IPS-18a (cell line): ENCODE measurements around the gene USP3.
"Not testable (repeated sequence)": the region's sequence is repeated elsewhere in the genome, so short reads cannot be mapped to it uniquely, and the experiment has no call there.

Experiments used
- H3K27ac ChIP-seq: one replicate; pipeline ENCODE4 v1.5.1; 2013; ENCODE audit warnings: low read length
- H3K27me3 ChIP-seq: one replicate; pipeline ENCODE4 v1.6.1; 2013; ENCODE audit warnings: mild to moderate bottlenecking, low read length; ENCODE audit not compliant: control insufficient read depth, insufficient read depth
- H3K36me3 ChIP-seq: one replicate; pipeline ENCODE4 v1.6.1; 2013; ENCODE audit warnings: low read depth, low read length; ENCODE audit not compliant: control insufficient read depth
- H3K4me1 ChIP-seq: one replicate; pipeline ENCODE4 v1.6.1; 2013; ENCODE audit warnings: low read depth, low read length; ENCODE audit not compliant: control insufficient read depth
- H3K4me3 ChIP-seq: one replicate; pipeline ENCODE4 v1.5.1; 2013; ENCODE audit warnings: low read length
- H3K9ac ChIP-seq: one replicate; pipeline ENCODE4 v1.6.1; 2013; ENCODE audit warnings: mild to moderate bottlenecking, low read length, moderate library complexity
- H3K9me3 ChIP-seq: one replicate; pipeline ENCODE4 v1.6.1; 2013; ENCODE audit warnings: low read depth, low read length; ENCODE audit not compliant: control insufficient read depth

The USP3 gene

DNA sequence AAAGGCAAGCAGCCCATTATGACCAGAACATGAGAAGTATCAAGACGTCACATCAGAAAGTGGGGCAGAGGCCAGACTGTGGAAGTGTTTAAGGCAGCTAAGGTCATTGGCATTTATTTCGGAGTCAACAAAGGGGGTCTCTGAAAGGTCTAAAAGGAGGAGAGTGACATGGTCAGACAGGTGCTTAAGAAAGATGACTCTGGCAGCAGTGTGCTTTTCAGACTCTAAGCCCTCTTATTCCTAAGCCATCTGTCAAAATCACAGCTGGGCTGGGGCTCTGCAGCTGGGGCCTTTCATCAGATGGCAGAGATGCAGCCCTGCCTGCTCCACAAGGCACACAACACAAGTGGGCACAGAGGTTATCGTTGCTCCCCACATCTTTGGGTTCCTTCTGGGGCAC, 106.8 kb downstream of the USP3 start:
- H3K27ac ChIP-seq: no peak overlapping the region
- H3K9ac ChIP-seq: no peak overlapping the region
- H3K27me3 ChIP-seq: no peaks in the 10 kb centered on the region
- peaks cover 19% of the 10 kb centered on the region for H3K36me3 ChIP-seq
- no peaks in the 10 kb centered on the region for H3K4me1 ChIP-seq
- no peak overlapping the region for H3K4me3 ChIP-seq
- H3K9me3 ChIP-seq: no peaks in the 10 kb centered on the region

DNA sequence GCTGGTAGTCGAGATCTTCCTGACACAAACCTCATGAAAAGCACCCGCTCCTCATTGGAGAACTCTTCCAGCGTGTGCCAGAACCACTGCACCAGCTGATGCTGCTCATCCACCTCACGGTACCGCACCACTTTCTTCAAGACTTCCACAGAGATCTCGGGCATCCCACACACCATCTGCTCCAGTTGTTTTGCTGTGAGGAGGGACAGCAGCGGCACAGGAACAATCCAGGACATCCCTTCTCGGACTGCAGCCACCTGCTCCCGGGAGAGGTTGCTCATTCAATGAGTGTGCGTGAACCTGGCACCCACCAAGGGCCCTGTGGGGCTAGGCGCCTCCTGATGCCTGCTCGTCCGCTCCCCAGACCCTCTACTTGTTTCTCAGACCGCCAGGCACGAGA, 107.9 kb downstream of the USP3 start:
- Histone ChIP-seq H3K36me3 (peaks cover 21% of the 10 kb centered on the region), H3K9me3 (no peaks in the 10 kb centered on the region), H3K27ac (no peak overlapping the region), H3K4me1 (no peaks in the 10 kb centered on the region), H3K27me3 (no peaks in the 10 kb centered on the region), H3K4me3 (no peak overlapping the region), H3K9ac (no peak overlapping the region)

DNA sequence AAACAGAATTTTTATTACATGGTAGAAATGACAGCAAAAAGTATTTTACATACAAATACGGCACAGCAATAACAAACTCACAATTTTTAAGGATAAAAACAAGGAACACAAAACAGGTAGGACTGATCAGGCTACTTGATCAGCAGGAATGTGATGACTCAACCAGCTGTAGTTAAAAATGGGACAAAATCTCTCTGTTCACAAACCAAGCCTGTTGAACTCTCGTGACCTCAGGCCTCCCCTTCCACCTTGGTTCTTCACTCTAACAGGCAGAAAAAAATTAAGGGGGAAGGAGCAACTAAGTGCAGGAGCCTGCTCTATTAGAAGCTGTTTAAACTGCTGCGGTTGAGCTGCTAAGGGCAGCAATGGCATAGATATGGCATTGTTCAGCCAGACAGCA, 111.5 kb downstream of the USP3 start:
- Histone ChIP-seq H3K27ac (no peak overlapping the region), H3K36me3 (peaks cover 11% of the 10 kb centered on the region)

DNA sequence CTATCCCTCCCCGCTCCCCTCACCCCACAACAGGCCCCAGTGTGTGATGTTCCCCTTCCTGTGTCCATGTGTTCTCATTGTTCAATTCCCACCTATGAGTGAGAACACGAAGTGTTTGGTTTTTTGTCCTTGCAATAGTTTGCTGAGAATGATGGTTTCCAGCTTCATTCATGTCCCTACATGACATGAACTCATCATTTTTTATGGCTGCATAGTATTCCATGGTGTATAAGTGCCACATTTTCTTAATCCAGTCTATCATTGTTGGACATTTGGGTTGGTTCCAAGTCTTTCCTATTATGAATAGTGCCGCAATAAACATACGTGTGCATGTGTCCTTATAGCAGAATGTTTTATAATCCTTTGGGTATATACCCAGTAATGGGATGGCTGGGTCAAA, 112.8 kb downstream of the USP3 start:
- not testable (repeated sequence) for H3K9ac ChIP-seq, H3K27ac ChIP-seq, H3K9me3 ChIP-seq, H3K4me1 ChIP-seq, H3K27me3 ChIP-seq, H3K4me3 ChIP-seq
- H3K36me3 ChIP-seq: peaks cover 10% of the 10 kb centered on the region

More for the DNA sequence above, 111.5 kb downstream of the USP3 start:
- no peak overlapping the region for H3K9ac ChIP-seq
- no peaks in the 10 kb centered on the region for H3K4me1 ChIP-seq
- H3K27me3 ChIP-seq: no peaks in the 10 kb centered on the region
- H3K9me3 ChIP-seq: no peaks in the 10 kb centered on the region
- no peak overlapping the region for H3K4me3 ChIP-seq

DNA sequence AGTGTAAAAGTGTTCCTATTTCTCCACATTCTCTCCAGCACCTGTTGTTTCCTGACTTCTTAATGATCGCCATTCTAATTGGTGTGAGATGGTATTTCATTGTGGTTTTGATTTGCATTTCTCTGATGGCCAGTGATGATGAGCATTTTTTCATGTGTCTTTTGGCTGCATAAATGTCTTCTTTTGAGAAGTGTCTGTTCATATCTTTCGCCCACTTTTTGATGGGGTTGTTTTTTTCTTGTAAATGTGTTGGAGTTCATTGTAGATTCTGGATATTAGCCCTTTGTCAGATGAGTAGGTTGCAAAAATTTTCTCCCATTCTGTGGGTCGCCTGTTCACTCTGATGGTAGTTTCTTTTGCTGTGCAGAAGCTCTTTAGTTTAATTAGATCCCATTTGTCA, 113.2 kb downstream of the USP3 start:
- not testable (repeated sequence) for H3K4me1 ChIP-seq, H3K4me3 ChIP-seq, H3K9me3 ChIP-seq, H3K27ac ChIP-seq, H3K27me3 ChIP-seq, H3K36me3 ChIP-seq, H3K9ac ChIP-seq

DNA sequence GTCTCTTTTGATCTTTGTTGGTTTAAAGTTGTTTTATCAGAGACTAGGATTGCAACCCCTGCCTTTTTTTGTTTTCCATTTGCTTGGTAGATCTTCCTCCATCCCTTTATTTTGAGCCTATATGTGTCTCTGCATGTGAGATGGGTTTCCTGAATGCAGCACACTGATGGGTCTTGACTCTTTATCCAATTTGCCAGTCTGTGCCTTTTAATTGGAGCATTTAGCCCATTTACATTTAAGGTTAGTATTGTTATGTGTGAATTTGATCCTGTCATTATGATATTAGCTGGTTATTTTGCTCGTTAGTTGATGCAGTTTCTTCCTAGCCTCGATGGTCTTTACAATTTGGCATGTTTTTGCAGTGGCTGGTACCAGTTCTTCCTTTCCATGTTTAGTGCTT, 116.4 kb downstream of the USP3 start:
- H3K4me1 ChIP-seq, H3K9ac ChIP-seq, H3K9me3 ChIP-seq, H3K27ac ChIP-seq, H3K4me3 ChIP-seq, H3K27me3 ChIP-seq: not testable (repeated sequence)
- peaks cover 16% of the 10 kb centered on the region for H3K36me3 ChIP-seq

DNA sequence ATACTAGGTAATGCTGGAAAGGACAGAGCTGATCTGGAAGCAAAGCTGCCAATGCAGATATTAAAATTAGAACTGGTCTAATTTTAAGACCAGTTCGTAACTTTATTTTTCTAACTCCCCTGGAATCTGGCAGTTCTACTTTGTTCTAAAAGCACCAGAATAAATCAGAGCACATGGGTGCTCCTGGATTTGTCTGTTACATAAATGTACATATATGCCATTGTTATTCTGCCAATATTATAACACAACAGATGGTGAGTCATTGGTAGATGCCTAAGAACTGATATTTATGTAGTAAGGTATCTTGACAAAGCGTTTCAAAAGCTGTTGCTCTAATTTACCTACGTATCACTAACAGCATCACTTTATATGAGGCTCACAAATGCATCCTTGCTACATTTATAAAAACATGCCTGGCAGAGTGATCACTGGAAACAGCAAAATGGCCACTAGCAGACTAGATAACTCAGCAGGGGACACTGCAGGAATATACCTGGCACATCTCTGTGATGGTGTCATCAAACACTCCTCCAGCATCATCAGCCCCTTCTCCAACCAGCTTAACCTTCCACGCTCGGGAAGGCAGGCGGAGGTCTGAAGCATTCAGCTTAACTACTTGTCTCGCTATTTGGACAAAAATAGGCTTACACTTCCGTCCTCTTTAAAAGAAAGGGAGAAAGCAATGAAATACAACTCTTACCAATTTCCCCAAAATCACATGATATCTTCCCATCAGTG, 119.0 kb downstream of the USP3 start:
- H3K9me3 ChIP-seq: no peaks in the 10 kb centered on the region
- H3K9ac ChIP-seq: no peak overlapping the region
- no peaks in the 10 kb centered on the region for H3K27me3 ChIP-seq
- H3K4me3 ChIP-seq: no peak overlapping the region
- H3K36me3 ChIP-seq: peaks cover 23% of the 10 kb centered on the region
- H3K4me1 ChIP-seq: no peaks in the 10 kb centered on the region
- H3K27ac ChIP-seq: no peak overlapping the region

DNA sequence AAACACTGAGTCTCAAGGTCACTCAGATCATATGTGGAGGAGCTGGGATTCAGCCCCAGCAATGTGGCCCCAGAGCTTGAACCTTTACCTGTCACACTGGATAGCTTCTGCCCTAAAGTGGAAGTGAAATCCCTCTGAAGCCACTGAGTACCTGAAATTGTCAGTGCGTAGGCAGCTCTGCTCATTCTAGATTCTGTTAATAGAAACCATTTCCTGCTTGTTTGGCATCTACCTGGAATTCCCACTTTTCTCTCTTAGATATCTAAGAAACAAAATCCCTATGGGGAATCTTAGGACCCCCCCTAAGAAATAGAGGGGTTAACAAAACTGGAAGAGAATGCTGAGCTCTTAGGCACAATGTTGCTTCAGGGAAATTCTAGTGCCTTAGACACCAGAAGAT, 122.6 kb downstream of the USP3 start:
- H3K4me1 ChIP-seq: no peaks in the 10 kb centered on the region
- no peaks in the 10 kb centered on the region for H3K9me3 ChIP-seq
- peaks cover 32% of the 10 kb centered on the region for H3K36me3 ChIP-seq
- no peak overlapping the region for H3K27ac ChIP-seq
- no peak overlapping the region for H3K9ac ChIP-seq
- H3K27me3 ChIP-seq: no peaks in the 10 kb centered on the region
- H3K4me3 ChIP-seq: no peak overlapping the region

DNA sequence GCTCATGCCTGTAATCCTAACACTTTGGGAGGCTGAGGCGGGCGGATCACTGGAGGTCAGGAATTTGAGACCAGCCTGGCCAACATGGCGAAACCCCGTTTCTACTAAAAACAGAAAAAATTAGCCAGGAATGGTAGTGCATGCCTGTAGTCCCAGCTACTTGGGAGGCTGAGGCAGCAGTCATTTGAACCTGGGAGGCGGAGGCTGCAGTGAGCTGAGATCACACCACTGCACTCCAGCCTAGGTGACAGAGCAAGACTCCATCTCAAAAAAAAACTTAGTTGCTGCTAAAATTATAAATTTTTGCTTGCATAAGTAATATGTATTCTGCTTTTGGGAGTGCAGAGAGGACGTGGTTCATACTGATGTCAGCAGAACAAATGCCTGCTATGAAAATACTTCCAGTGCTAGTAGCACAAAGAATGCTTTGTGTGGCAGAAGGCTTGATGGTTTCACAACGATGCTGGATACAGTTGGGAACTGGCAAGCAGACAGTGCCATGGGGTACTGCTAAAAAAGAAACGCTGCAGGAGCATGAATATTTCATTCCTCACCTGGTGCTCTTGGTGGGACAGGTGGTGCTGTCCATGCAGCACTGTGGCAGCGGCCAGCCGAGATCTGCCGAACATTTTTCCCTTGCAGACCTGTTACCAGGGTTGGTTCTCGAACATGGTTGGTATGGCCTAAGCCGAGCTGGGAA, 123.9 kb downstream of the USP3 start:
- peaks cover 36% of the 10 kb centered on the region for H3K36me3 ChIP-seq

DNA sequence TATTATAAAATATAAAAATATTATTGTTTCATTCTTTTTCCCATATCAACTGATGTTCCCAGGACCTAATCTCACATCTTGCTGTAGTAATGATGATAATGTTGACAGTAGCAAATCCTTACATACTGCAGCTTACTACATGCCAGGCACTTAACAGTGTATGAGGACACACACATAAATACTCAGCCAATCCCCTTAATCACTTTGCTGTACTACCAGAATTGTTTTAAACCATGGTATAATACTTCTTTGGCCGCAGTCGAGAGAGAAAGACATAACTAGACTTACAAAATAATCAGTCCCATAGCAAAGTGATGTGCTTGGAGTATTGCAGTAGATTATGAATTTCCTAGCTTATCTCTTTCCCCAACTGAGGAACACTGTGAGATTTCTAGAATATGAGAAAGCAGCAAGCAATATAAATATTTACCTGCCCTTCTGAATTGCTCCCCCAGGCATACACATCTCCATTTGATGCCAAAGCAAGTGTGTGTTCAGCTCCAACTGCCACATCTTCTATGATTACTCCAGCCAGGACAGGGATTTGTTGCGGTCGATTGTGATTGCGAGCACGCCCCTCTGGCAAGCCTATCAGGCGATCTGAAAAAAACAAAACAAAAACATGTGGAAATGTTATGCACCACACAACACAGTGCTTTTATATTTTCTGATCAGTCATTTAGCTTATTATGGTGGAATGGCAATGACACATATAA, 125.8 kb downstream of the USP3 start:
- no peak overlapping the region for H3K9ac ChIP-seq
- no peaks in the 10 kb centered on the region for H3K9me3 ChIP-seq
- H3K27me3 ChIP-seq: no peaks in the 10 kb centered on the region
- H3K4me3 ChIP-seq: no peak overlapping the region
- no peaks in the 10 kb centered on the region for H3K4me1 ChIP-seq
- H3K36me3 ChIP-seq: peaks cover 33% of the 10 kb centered on the region
- no peak overlapping the region for H3K27ac ChIP-seq

More for the DNA sequence above, 123.9 kb downstream of the USP3 start:
- Histone ChIP-seq H3K4me3 (no peak overlapping the region), H3K27ac (no peak overlapping the region), H3K27me3 (no peaks in the 10 kb centered on the region), H3K4me1 (no peaks in the 10 kb centered on the region), H3K9ac (no peak overlapping the region), H3K9me3 (no peaks in the 10 kb centered on the region)

DNA sequence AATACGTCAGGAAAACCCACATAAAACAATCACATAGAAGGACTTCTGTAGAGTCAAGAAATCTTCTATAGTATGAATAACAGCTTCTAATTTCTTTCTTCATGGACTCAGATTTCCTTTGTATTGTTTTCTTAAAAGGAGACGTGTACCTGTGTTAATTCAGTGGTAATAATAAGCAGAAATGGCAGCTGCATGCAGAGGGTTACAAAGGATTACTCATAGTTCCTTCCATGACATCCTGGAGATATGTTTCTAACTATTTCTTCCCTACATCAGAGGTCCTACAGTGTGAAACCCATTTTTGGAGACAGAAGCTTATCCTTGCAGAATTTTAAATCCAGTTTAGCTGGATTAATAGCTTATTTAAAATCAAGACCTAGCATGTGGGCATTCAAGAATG, 128.9 kb downstream of the USP3 start:
- H3K36me3 ChIP-seq: peaks cover 33% of the 10 kb centered on the region
- no peaks in the 10 kb centered on the region for H3K4me1 ChIP-seq
- no peak overlapping the region for H3K4me3 ChIP-seq
- H3K9ac ChIP-seq: no peak overlapping the region
- no peaks in the 10 kb centered on the region for H3K27me3 ChIP-seq
- no peaks in the 10 kb centered on the region for H3K9me3 ChIP-seq
- no peak overlapping the region for H3K27ac ChIP-seq
